K562 treated with DMSO at 1 percent for 12 hours (cell line): ENCODE data around the gene GPR6. TPM values are rescaled to one million over a fixed set of nuclear protein-coding genes. Genes with fewer than 3 reads are reported as not detected.

ENCODE experiments used
- total RNA-seq: library from RNA; unstranded; fragments of 300-600 nt; gene quantifications from 2 replicates; pipeline ENCODE4 v1.2.3, GENCODE V29; 2022; ENCODE audit not compliant: insufficient read depth

GPR6 gene, protein sequence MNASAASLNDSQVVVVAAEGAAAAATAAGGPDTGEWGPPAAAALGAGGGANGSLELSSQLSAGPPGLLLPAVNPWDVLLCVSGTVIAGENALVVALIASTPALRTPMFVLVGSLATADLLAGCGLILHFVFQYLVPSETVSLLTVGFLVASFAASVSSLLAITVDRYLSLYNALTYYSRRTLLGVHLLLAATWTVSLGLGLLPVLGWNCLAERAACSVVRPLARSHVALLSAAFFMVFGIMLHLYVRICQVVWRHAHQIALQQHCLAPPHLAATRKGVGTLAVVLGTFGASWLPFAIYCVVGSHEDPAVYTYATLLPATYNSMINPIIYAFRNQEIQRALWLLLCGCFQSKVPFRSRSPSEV
- not detected in 2 replicates for total RNA-seq

DNA sequence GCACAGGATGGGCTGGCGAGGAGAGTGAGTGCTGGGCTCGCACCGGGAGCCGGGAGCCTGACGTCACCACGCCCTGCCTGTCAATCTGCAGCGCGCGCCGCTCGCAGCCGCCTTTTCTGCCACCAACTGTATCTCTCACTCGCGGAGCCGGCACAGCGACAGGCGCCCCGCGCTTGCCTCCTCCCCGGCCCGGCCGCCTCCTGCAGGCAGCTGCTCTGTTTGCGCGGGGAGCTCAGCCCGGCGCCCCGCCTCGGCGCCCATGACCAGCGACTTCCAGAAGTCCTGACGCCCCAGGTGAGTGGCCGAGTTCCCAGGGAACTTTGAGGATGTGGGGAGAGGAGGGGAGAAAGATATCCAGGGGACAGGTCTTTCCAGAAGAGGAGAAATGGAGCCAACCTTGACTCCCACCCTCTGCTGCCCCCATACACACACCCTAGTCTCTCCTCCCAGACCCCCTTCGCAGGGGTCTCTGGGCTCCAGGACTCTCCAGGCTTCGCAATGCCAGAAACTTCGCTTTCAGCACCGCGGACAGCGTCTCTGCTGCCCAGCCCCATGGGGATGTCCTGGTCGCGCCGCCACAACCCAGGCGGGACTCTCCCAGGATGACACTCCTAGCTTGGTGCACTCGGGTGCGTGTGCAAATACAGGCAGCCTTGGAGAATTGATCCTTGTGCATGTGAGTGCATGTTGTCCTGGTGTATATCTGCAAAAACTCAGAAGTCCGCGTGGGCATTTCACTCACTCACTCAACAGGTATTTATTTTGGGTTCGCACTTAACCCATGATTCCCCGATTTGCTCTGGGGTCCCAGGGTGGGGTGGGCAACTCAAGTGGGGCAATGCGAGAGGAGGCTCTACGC, at the start of gene GPR6:
Gene GPR6, plus strand, starts transcription at position 138 of the 859 bp plus-strand sequence. CDS start 802 bp downstream, outside the sequence.

Other genes starting within 250 kb of the GPR6 start
- gene WASF1, start 201.4 kb downstream of the GPR6 start, total RNA-seq, result 3.6 and 10.3 TPM in 2 replicates
- gene CDC40, start 202.1 kb downstream of the GPR6 start, total RNA-seq, result 6.7 and 16.8 TPM in 2 replicates